GM23248 (cell line): ENCODE results near the gene POC1A. TPM values are rescaled to one million over a fixed set of nuclear protein-coding genes. Genes with fewer than 3 reads are reported as not detected.

Experiments used
- DNase-seq: peaks from one replicate; pipeline ENCODE4 v3.0.0-alpha.2; 2015
- H2AFZ ChIP-seq: fragments of 200-600 bp; sonication (generic); 2 replicates; pipeline ENCODE4 v1.6.1; 2016; ENCODE audit warnings: antibody characterized with exemption
- H3F3A ChIP-seq: fragments of 200-600 bp; sonication (generic); 2 replicates; pipeline ENCODE4 v1.6.1; 2016; ENCODE audit warnings: mild to moderate bottlenecking, antibody characterized with exemption, mixed run types; ENCODE audit not compliant: insufficient read depth
- H3K27ac ChIP-seq: fragments of 200-600 bp; sonication (generic); 2 replicates; pipeline ENCODE4 v1.5.1; 2016; ENCODE audit warnings: mild to moderate bottlenecking
- H3K27me3 ChIP-seq: fragments of 200-600 bp; sonication (generic); replicated peaks from 2 replicates; pipeline ENCODE4 v1.6.1; 2016; ENCODE audit warnings: mild to moderate bottlenecking; ENCODE audit not compliant: insufficient read depth
- H3K36me3 ChIP-seq: fragments of 200-600 bp; sonication (generic); 2 replicates; pipeline ENCODE4 v1.6.1; 2016; ENCODE audit warnings: low read depth, mild to moderate bottlenecking
- H3K4me1 ChIP-seq: fragments of 200-600 bp; sonication (generic); 2 replicates; pipeline ENCODE4 v1.6.1; 2016; ENCODE audit warnings: mild to moderate bottlenecking; ENCODE audit not compliant: insufficient read depth
- H3K4me2 ChIP-seq: fragments of 200-600 bp; sonication (generic); one replicate; pipeline ENCODE4 v1.6.1; 2016; ENCODE audit warnings: mild to moderate bottlenecking; ENCODE audit not compliant: unreplicated experiment
- H3K4me3 ChIP-seq: fragments of 200-600 bp; sonication (generic); 2 replicates; pipeline ENCODE4 v1.5.1; 2016; ENCODE audit warnings: mild to moderate bottlenecking
- H3K79me2 ChIP-seq: fragments of 200-600 bp; sonication (generic); 2 replicates; pipeline ENCODE4 v1.6.1; 2016; ENCODE audit warnings: mild to moderate bottlenecking; ENCODE audit not compliant: insufficient read depth
- H3K9ac ChIP-seq: fragments of 200-600 bp; sonication (generic); 2 replicates; pipeline ENCODE4 v1.6.1; 2016; ENCODE audit warnings: mild to moderate bottlenecking
- H3K9me2 ChIP-seq: fragments of 200-600 bp; sonication (generic); 2 replicates; pipeline ENCODE4 v1.6.1; 2016; ENCODE audit warnings: mixed run types, mild to moderate bottlenecking, moderate library complexity; ENCODE audit not compliant: insufficient read depth
- H3K9me3 ChIP-seq: fragments of 200-600 bp; sonication (generic); one replicate; pipeline ENCODE4 v1.6.1; 2017; ENCODE audit warnings: low read depth
- H4K20me1 ChIP-seq: fragments of 200-600 bp; sonication (generic); 2 replicates; pipeline ENCODE4 v1.6.0; 2016; ENCODE audit not compliant: insufficient read depth
- EZH2 ChIP-seq: fragments of 200-600 bp; sonication (generic); IDR thresholded peaks from 2 replicates; pipeline ENCODE4 v1.6.1; 2018; ENCODE audit warnings: antibody characterized with exemption, mild to moderate bottlenecking; ENCODE audit not compliant: insufficient read depth, poor library complexity, severe bottlenecking
- EZH2phosphoT487 ChIP-seq: fragments of 200-600 bp; sonication (generic); IDR thresholded peaks from 2 replicates; pipeline ENCODE4 v1.6.1; 2018; ENCODE audit warnings: antibody characterized with exemption, moderate library complexity, mild to moderate bottlenecking, low read depth; ENCODE audit not compliant: insufficient read depth
- WGBS, 2 experiments: methylation state at CpG; one replicate each; pipeline ENCODE4 v1.1.6; 2015 to 2017; ENCODE audit warnings: low lambda C conversion rate in 2 of 2, low coverage in 1 of 2; ENCODE audit errors: missing lambda C conversion rate in 2 of 2; 5-methylcytosine and 5-hydroxymethylcytosine counted together
- in situ Hi-C: fragments of 300-500 bp; cut with MboI; formaldehyde crosslinking; loops from 2 replicates; pipeline ENCODE4 v1.15.0; 2020
- polyA plus RNA-seq: library from polyadenylated mRNA; unstranded; fragments of >200 nt; fragmentation: Nextera tagmentation; extraction: Ambion mirVana; gene quantifications from 2 replicates; pipeline ENCODE4 v1.2.1, GENCODE V29; 2016
- total RNA-seq: library from RNA; depleted of rRNA; stranded (reverse); fragments of >200 nt; shearing (Covaris generic); gene quantifications from 2 replicates; pipeline ENCODE4 v1.2.3, GENCODE V29; 2014

The POC1A gene
- total and polyA plus RNA-seq, 2 experiments from 2014 or later: 5.2 to 11.0 TPM

- H3K79me2 ChIP-seq: peaks cover 58% of the 10 kb centered on the region
- no peak for DNase-seq
- H4K20me1 ChIP-seq: no peaks in the 10 kb centered on the region
- H3K4me1 ChIP-seq: peaks cover 48% of the 10 kb centered on the region
- H3K27me3 ChIP-seq: no peaks in the 10 kb centered on the region
- H3K36me3 ChIP-seq: peaks cover 14% of the 10 kb centered on the region; the same call in 1 of the 2 replicates
- in situ Hi-C loops: no loop called here
- 85 to 86% methylated on average over 21 of the region's 21 CpGs for WGBS, 2 experiments
- no peak for TF ChIP-seq EZH2phosphoT487
- no peak for TF ChIP-seq EZH2
- H3K27ac ChIP-seq: no peak overlapping the region
- no peaks in the 10 kb centered on the region for H3K9me3 ChIP-seq
- H3K4me2 ChIP-seq: no peak overlapping the region
- H3F3A ChIP-seq: peaks cover 34% of the 10 kb centered on the region
- H3K9ac ChIP-seq: no peak overlapping the region
- H2AFZ ChIP-seq: no peak overlapping the region
- no peak overlapping the region for H3K4me3 ChIP-seq
- H3K9me2 ChIP-seq: no peaks in the 10 kb centered on the region
Measured at GRCh38 chr3:52050571-52050970, 103.7 kb downstream of the POC1A start.

GRCh38 chr3:52049503-52049902, 104.7 kb downstream of the POC1A start:
- WGBS, 2 experiments: 75 to 78% methylated on average over 2 of the region's 2 CpGs
- peaks cover 14% of the 10 kb centered on the region; the same call in 1 of the 2 replicates for H3K36me3 ChIP-seq
- DNase-seq: no peak
- no peak overlapping the region for H3K4me2 ChIP-seq
- TF ChIP-seq EZH2 (no peak), EZH2phosphoT487 (no peak)
- peaks cover 53% of the 10 kb centered on the region for H3K4me1 ChIP-seq
- H3K27me3 ChIP-seq: no peaks in the 10 kb centered on the region
- peak overlapping the region; percentile 10; the same call in 1 of the 2 replicates for H3K9ac ChIP-seq
- H4K20me1 ChIP-seq: no peaks in the 10 kb centered on the region
- no peak overlapping the region for H2AFZ ChIP-seq
- in situ Hi-C loops: no loop called here
- no peaks in the 10 kb centered on the region for H3K9me2 ChIP-seq
- H3K27ac ChIP-seq: no peak overlapping the region
- H3K4me3 ChIP-seq: no peak overlapping the region
- peaks cover 34% of the 10 kb centered on the region for H3F3A ChIP-seq
- no peaks in the 10 kb centered on the region for H3K9me3 ChIP-seq
- H3K79me2 ChIP-seq: peaks cover 48% of the 10 kb centered on the region

GRCh38 chr3:52047295-52047960, 106.8 kb downstream of the POC1A start:
- H3K4me3 ChIP-seq: no peak overlapping the region
- no peak for TF ChIP-seq EZH2
- no peak for TF ChIP-seq EZH2phosphoT487
- H3F3A ChIP-seq: peaks cover 21% of the 10 kb centered on the region
- H3K4me2 ChIP-seq: peak overlapping the region; percentile 46
- no peaks in the 10 kb centered on the region for H3K9me3 ChIP-seq
- peaks cover 35% of the 10 kb centered on the region for H3K79me2 ChIP-seq
- 0 out of 2 replicates have a peak overlapping the region, but pooled peaks have one; percentile 14 for H2AFZ ChIP-seq
- peak; percentile 17 for DNase-seq
- H3K27ac ChIP-seq: peak overlapping the region; percentile 94
- peaks cover 14% of the 10 kb centered on the region; the same call in 1 of the 2 replicates for H3K36me3 ChIP-seq
- H3K9ac ChIP-seq: peak overlapping the region; percentile 79
- in situ Hi-C loops: no loop called here
- no peaks in the 10 kb centered on the region for H3K27me3 ChIP-seq
- WGBS, 2 experiments: 68 to 76% methylated on average over 15 to 19 of the region's 20 CpGs
- no peaks in the 10 kb centered on the region for H3K9me2 ChIP-seq
- no peaks in the 10 kb centered on the region for H4K20me1 ChIP-seq
- peaks cover 33% of the 10 kb centered on the region for H3K4me1 ChIP-seq

GRCh38 chr3:52046902-52047239, 107.4 kb downstream of the POC1A start:
- Histone ChIP-seq H3K9ac (peak overlapping the region; percentile 79), H2AFZ (0 out of 2 replicates have a peak overlapping the region, but pooled peaks have one; percentile 14), H3K9me3 (no peaks in the 10 kb centered on the region), H3K27ac (peak overlapping the region; percentile 94), H3K27me3 (no peaks in the 10 kb centered on the region), H3K4me3 (peak overlapping the region; percentile 51), H3F3A (peaks cover 21% of the 10 kb centered on the region), H3K4me2 (peak overlapping the region; percentile 46), H3K79me2 (peaks cover 29% of the 10 kb centered on the region), H4K20me1 (no peaks in the 10 kb centered on the region), H3K4me1 (peaks cover 27% of the 10 kb centered on the region), H3K36me3 (peaks cover 14% of the 10 kb centered on the region; the same call in 1 of the 2 replicates), H3K9me2 (no peaks in the 10 kb centered on the region)
- in situ Hi-C loops: no loop called here
- 13 to 32% methylated on average over 7 of the region's 7 CpGs for WGBS, 2 experiments
- no peak for DNase-seq
- TF ChIP-seq EZH2phosphoT487 (no peak), EZH2 (no peak)
